ENCODE results near the gene AKAIN1.

DNA sequence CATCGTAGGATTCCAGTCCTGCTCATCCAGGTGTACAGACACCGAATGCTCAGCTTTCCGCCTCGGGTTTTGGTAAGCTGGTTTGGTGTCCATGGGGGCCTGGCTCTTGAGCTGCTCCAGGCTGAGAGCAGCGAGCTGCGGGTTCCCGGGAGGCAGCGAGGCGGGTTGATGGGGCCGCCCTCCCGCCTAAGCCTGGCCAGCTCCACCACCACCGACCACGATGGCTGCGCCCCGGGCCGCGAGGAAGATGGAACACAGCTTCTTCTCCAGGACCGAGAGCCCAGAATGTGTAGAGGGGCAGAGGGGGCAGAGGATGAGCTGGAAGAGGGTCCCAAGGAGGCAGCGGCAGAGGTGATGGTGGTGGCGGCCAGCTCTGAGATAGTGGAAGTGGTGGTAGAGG lies 64.1 kb downstream of the AKAIN1 start:
- TF ChIP-seq CTCF (IDR thresholded peaks at IDR 0.05) (no peak), POLR2A (IDR thresholded peaks at IDR 0.05) (no peak)
